DOHH2 (cell line): ENCODE data around the gene PEAK3.

ENCODE experiments used
- H3F3A ChIP-seq: fragments of 200-600 bp; sonication (generic), shearing (Covaris generic); 2 replicates; pipeline ENCODE4 v1.6.0; 2016; ENCODE audit warnings: antibody characterized with exemption, mild to moderate bottlenecking; ENCODE audit not compliant: control insufficient read depth, insufficient read depth
- H3K27ac ChIP-seq: fragments of 200-600 bp; sonication (generic); 2 replicates; pipeline ENCODE4 v1.5.1; 2014; ENCODE audit warnings: low read depth, mild to moderate bottlenecking, low read length, moderate library complexity
- H3K27me3 ChIP-seq: fragments of 200-600 bp; sonication (generic); 2 replicates; pipeline ENCODE4 v1.6.1; 2014; ENCODE audit warnings: mild to moderate bottlenecking, low read length, mixed read lengths; ENCODE audit not compliant: control insufficient read depth
- H3K36me3 ChIP-seq: fragments of 200-600 bp; sonication (generic); 2 replicates; pipeline ENCODE4 v1.6.1; 2014; ENCODE audit warnings: mild to moderate bottlenecking, low read length, moderate library complexity, mixed read lengths; ENCODE audit not compliant: control insufficient read depth
- H3K4me1 ChIP-seq: fragments of 200-600 bp; sonication (generic); 2 replicates; pipeline ENCODE4 v1.6.1; 2014; ENCODE audit warnings: mild to moderate bottlenecking, low read length, mixed read lengths; ENCODE audit not compliant: control insufficient read depth
- H3K4me2 ChIP-seq: fragments of 200-600 bp; sonication (generic); 2 replicates; pipeline ENCODE4 v1.6.0; 2014; ENCODE audit warnings: mild to moderate bottlenecking, low read length, moderate library complexity
- H3K4me3 ChIP-seq: fragments of 200-600 bp; sonication (generic); 2 replicates; pipeline ENCODE4 v1.5.1; 2014; ENCODE audit warnings: mild to moderate bottlenecking, low read length, mixed read lengths
- H3K79me2 ChIP-seq: fragments of 200-600 bp; sonication (generic); 2 replicates; pipeline ENCODE4 v1.6.1; 2014; ENCODE audit warnings: mild to moderate bottlenecking, low read length, mixed read lengths; ENCODE audit not compliant: control insufficient read depth
- H3K9me2 ChIP-seq: fragments of 200-600 bp; sonication (generic); replicated peaks from 2 replicates; pipeline ENCODE4 v1.6.1; 2014; ENCODE audit warnings: mild to moderate bottlenecking, low read length, mixed read lengths; ENCODE audit not compliant: control insufficient read depth
- H3K9me3 ChIP-seq: fragments of 200-600 bp; sonication (generic); 2 replicates; pipeline ENCODE4 v1.6.1; 2014; ENCODE audit warnings: antibody characterized with exemption, low read length, mixed read lengths; ENCODE audit not compliant: control insufficient read depth, insufficient read depth
- H4K20me1 ChIP-seq: fragments of 200-600 bp; sonication (generic); 2 replicates; pipeline ENCODE4 v1.6.0; 2014; ENCODE audit warnings: low read depth, mild to moderate bottlenecking, antibody characterized with exemption, low read length, moderate library complexity; ENCODE audit not compliant: control insufficient read depth, insufficient read depth
- CTCF ChIP-seq: fragments of 200-600 bp; sonication (generic); IDR thresholded peaks from one replicate; pipeline ENCODE4 v1.5.1; 2014; ENCODE audit warnings: antibody characterized with exemption, mild to moderate bottlenecking, low read depth, low read length; ENCODE audit not compliant: poor library complexity, severe bottlenecking
- EZH2phosphoT487 ChIP-seq: fragments of 200-600 bp; sonication (generic); IDR thresholded peaks from 2 replicates; pipeline ENCODE4 v1.6.1; 2017; ENCODE audit warnings: borderline replicate concordance, mild to moderate bottlenecking, antibody characterized with exemption, low read length, moderate library complexity, mixed read lengths

The PEAK3 gene

GRCh38 chr19:2288818-2289713, 7.1 kb upstream of the PEAK3 start:
- no peaks in the 10 kb centered on the region for H4K20me1 ChIP-seq
- H3K36me3 ChIP-seq, result peaks cover 24% of the 10 kb centered on the region
- peak overlapping the region; percentile 72 for H3K4me3 ChIP-seq
- no peaks in the 10 kb centered on the region for H3K9me3 ChIP-seq
- peaks cover 42% of the 10 kb centered on the region for H3K4me1 ChIP-seq
- no peaks in the 10 kb centered on the region for H3K9me2 ChIP-seq
- H3F3A ChIP-seq, result peaks cover 8% of the 10 kb centered on the region
- H3K4me2 ChIP-seq, result peak overlapping the region; percentile 78
- TF ChIP-seq CTCF (no peak), EZH2phosphoT487 (no peak)
- H3K27ac ChIP-seq, result peak overlapping the region; percentile 97
- no peaks in the 10 kb centered on the region for H3K27me3 ChIP-seq
- peaks cover 43% of the 10 kb centered on the region for H3K79me2 ChIP-seq

GRCh38 chr19:2288338-2288817, 6.4 kb upstream of the PEAK3 start:
- no peak for TF ChIP-seq EZH2phosphoT487
- TF ChIP-seq CTCF, result no peak
- H3K27ac ChIP-seq, result peak overlapping the region; percentile 97
- H3K27me3 ChIP-seq, result no peaks in the 10 kb centered on the region

GRCh38 chr19:2287585-2288337, 5.8 kb upstream of the PEAK3 start:
- Histone ChIP-seq H3K9me3 (no peaks in the 10 kb centered on the region), H3K4me3 (no peak overlapping the region), H3K4me1 (peaks cover 37% of the 10 kb centered on the region), H3K36me3 (peaks cover 15% of the 10 kb centered on the region), H3K27me3 (peaks cover 3% of the 10 kb centered on the region; the same call in 1 of the 2 replicates), H3K27ac (no peak overlapping the region), H3K4me2 (peak overlapping the region; percentile 78; the same call in 1 of the 2 replicates), H3F3A (peaks cover 10% of the 10 kb centered on the region), H3K79me2 (peaks cover 33% of the 10 kb centered on the region), H3K9me2 (no peaks in the 10 kb centered on the region), H4K20me1 (no peaks in the 10 kb centered on the region)
- TF ChIP-seq CTCF (no peak), EZH2phosphoT487 (no peak)

More at GRCh38 chr19:2288338-2288817, 6.4 kb upstream of the PEAK3 start:
- Histone ChIP-seq H4K20me1 (no peaks in the 10 kb centered on the region), H3F3A (peaks cover 10% of the 10 kb centered on the region), H3K4me3 (peak overlapping the region; percentile 72), H3K9me2 (no peaks in the 10 kb centered on the region), H3K79me2 (peaks cover 36% of the 10 kb centered on the region), H3K4me1 (peaks cover 35% of the 10 kb centered on the region), H3K4me2 (peak overlapping the region; percentile 78), H3K36me3 (peaks cover 17% of the 10 kb centered on the region), H3K9me3 (no peaks in the 10 kb centered on the region)
